Measurements from ENCODE around the gene SIGLEC6. TPM values are rescaled to one million over a fixed set of nuclear protein-coding genes. Genes with fewer than 3 reads are reported as not detected.

The SIGLEC6 gene
- polyA plus RNA-seq, 3 donors, result 0.24 to 0.32 TPM; not detected in 1

DNA sequence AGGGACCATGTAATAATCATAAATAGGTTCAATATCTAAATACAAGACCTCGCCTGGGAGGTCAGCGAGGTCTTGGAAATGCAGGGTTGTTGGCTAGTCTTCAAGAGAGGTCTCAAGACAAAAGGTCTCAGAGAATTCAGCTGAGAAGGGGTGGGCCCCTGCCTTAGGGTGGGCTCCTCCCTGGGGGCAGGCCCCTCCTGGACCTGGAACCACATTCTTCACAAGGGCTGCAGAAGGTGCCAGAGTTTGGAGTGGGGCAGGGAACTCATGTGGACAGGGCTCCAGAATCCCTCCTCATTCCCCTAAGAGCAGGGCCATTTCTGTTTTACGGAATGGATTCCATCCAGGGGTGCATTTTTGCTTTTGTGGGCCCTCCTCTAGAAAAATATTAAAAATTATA is 43.0 kb downstream of the SIGLEC6 start:
- no peak for DNase-seq (ENCODE audit: extremely low read depth in 1 of 11, low read depth in 9 of 11, low spot score in 4 of 11)

DNA sequence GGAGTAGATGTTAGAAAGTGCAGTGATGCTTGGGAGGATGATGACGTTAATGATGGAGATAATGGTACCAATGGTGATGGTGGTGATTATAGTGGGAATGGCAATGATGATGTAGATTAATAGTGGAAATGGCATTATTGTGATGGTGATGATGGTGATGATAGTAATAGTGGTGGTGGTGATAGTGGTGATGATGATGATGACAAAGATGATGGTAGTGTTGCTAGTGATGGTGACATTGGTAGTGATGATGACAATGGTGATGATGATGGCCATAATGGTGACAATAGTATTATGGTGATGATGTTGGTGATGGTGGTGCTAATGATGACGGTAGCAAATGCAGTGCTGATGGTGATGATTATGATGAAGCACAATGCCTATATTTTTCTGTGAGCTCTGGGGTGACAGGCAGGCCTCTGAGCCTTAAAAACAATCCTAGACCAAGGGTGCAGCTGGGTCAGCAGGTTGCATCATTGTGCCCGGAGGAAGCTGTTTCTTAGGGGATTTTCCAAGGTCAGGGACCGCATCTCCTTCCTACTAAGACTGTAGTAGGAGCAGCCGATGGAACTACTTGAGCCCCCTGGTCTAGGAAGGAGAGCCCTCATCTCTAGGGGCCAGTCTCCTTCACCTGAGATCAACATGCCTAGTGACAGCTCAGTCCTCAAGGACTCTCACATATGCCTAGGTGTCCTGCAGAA is 45.4 kb downstream of the SIGLEC6 start:
- no peak for DNase-seq (ENCODE audit: extremely low read depth in 1 of 11, low read depth in 9 of 11, low spot score in 4 of 11)

DNA sequence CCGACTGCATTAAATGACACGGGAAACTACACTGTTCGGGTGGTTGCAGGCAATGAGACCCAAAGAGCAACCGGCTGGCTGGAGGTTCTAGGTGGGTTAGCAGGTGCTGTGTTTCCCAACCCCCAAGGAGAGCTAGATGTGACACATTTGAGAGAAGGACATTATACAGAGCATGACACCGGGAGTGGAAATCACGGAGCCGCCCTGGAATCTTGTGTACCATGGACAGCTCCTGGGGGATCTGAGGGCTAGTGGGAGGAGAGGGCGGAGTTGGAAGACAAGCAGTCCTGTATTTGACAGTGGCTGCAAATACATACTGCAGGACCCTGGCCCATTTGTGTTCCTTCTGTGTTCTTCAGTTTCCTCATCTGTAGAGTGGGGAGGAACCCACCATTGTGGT is 50.9 kb downstream of the SIGLEC6 start:
- DNase-seq (ENCODE audit: extremely low read depth in 1 of 11, low read depth in 9 of 11, low spot score in 4 of 11), result peak; percentile 10 to 53 (median 45)

DNA sequence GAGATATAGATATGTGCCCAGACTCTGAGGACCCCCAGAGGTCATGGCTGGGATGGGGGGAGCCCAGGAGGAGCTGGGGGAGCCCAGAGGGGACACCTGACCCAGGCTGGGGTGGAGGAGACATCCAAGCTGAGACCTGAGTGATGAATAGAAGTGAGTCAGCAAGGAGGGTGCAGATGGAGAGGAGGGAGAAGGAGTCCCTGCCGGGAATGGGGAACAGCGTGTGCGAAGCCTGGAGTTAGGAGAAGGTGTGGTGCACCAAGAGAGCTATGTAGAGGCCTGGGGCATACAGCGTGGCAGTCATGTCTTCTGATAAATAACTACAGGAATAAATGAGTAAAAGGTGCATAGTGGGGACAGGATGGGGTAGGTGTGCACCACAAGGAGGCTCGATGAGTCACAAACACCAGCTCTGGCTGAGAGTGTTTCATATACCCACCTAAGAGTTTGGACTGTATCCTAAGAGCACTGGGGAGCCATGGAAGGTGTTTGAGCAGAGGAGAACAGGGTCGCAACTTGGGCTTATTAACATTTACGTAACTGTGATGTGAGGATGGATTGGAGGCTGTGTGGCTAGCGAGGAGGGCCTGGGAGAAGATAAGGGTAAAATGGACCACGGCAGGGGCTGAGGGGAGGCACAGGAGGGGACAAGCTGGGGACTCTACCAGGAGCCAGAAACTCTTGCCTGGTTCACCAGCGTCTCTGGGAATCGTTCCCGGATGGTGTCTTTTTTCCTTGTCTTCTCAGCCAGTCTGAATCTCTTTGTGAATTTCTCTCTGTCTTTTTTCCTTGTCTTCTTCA is 51.7 kb downstream of the SIGLEC6 start:
- DNase-seq (ENCODE audit: extremely low read depth in 1 of 11, low read depth in 9 of 11, low spot score in 4 of 11), result no peak

DNA sequence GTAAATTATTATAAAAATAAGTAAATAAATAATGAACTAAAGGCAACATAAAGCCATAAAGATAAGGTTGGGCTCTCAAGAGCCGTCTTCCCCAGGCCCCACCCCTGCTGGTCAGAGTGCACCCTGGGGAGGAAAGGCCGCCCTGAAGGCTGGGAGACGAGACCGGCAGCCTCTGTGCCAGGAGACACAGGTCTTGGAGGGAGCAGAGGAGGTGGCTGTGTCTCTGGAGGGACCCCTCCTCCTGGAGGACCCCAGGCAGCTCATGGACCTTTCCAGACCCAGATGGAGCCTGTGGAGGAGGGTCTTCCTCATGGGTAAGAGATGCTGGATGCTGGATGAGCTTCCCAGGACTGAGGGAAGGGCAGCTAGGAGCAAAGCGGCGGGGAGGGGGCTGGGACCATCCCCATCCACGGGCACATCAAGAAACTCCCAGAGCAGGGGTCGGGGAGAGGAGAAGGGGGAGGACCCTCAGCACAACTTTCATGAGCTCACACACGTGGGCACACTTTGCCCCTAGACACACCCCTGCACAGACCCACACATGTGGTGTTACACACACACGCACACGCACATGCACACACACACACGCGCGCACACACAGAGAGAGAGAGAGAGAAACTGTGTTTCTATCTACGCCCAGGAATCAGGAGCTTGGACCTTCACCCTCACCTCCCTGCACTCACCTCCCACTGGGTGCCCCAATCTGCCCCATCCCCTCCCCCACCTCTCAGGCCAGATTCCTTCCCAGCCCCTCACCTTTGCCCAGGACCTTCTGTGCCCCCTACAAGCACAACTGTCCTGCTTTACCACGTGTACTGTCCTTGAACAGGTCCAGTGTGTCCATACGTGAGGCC is 52.9 kb downstream of the SIGLEC6 start, which contains the start of gene CEACAM18:
TSS of gene CEACAM18 (plus strand) at position 159 of the 854 bp plus-strand sequence.
- DNase-seq (ENCODE audit: extremely low read depth in 1 of 11, low read depth in 9 of 11, low spot score in 4 of 11), result no peak

DNA sequence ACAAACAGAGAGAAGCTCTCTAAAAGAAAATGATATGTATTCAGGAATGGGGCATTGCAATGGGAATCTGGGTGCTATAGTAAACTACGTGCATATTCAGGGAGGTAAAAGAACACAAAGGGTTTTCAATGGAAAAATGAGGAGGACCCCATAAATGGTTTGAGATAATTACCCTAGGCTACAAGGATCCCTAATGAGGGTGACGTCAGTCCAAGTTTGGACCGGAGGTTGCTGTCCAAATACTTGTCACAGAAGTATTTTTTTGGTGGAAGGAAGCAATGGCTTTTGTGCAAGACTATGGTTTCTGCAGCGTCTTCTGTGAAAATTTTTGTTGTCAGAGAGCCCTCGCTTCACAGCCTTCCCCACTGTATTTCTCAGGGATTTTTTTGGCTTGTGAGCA is 54.1 kb downstream of the SIGLEC6 start:
- DNase-seq (ENCODE audit: extremely low read depth in 1 of 11, low read depth in 9 of 11, low spot score in 4 of 11), result no peak

DNA sequence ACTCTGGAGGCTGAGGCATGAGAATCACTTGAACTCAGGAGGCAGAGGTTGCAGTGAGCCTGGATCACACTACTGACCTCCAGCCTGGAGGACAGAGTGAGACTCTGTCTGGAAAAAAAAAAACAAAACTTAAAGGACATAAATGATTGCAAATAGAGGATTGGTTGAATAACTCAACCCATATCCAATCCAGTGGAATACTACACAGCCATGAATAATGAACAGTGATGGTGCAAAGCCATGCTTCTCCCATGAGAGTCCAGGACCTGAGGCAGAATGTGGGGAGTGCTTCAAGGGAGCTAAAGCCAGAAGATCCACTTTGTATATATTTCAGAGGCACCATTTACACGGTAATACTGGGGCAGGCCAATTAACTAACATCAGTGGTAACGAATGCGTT is 55.3 kb downstream of the SIGLEC6 start:
- DNase-seq (ENCODE audit: extremely low read depth in 1 of 11, low read depth in 9 of 11, low spot score in 4 of 11), result no peak

DNA sequence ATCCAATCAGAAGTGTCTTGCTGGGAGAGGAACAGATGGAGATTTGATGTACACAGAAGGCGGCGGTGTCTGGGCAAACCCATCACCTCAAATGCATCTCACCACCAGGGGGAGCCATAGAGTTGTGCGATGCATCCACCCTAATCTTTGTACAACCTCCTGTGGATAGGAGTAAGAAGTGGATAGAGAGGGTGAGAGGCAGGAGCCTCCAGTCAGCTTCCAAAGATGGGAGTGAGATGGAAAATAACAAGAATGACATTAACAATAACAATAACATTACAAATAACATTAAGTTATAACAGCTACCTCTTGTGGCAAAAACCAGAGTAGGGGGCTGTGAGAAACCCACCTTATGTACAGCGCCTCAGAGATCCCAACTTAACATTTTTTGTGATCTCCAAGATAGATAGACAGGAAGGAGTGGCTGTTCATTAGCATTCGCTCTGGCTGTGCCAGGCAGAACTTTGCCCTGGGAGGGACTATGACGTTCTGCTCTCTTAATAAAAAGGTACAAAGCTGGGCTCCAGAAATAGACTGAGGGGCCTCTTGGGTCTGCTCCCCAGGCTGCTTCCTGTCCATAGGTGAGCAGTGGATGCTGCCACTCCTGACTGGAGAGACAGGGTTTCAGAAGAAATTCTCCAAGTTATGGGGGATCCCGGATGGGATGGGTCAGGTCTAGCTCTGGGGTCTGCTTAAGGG is 58.3 kb downstream of the SIGLEC6 start:
- DNase-seq (ENCODE audit: extremely low read depth in 1 of 11, low read depth in 9 of 11, low spot score in 4 of 11), result peak; percentile 2 to 50 (median 29)

DNA sequence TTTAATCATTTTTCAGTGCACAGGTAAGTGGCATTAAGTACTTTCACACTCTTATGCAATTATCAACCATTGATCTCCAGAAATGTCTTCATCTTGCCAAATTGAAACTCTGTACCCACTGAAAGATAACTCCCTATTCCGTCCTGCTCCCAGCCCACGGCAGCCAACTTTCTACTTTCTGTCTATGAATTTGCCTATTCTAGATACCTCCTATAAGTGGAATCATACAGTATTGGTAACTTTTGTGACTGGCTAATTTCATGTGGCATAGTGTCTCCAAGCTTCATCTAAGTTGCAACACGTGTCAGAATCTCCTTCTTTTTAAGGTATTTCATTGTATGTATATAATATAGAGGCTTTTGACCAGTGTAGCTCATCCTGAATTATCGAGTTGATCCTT is 58.9 kb downstream of the SIGLEC6 start:
- DNase-seq (ENCODE audit: extremely low read depth in 1 of 11, low read depth in 9 of 11, low spot score in 4 of 11), result no peak

DNA sequence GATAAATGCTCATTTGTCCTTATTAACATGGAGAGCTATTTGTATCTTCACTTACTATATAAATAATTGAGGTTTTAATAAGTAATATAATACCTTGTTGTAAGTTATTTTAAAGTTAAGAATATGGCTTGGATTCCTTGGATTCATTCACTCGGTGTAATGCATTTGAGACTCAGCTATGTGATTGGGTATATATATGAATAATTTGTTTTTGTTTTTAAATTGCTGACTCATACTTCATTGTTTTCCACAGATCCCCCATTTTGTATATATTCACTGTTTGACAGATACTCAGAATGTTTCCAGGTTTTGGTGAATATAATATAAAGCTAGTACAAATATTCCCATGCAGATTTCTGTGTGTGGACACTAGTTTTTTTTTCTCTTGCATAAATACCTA is 59.9 kb downstream of the SIGLEC6 start:
- DNase-seq (ENCODE audit: extremely low read depth in 1 of 11, low read depth in 9 of 11, low spot score in 4 of 11), result no peak

DNA sequence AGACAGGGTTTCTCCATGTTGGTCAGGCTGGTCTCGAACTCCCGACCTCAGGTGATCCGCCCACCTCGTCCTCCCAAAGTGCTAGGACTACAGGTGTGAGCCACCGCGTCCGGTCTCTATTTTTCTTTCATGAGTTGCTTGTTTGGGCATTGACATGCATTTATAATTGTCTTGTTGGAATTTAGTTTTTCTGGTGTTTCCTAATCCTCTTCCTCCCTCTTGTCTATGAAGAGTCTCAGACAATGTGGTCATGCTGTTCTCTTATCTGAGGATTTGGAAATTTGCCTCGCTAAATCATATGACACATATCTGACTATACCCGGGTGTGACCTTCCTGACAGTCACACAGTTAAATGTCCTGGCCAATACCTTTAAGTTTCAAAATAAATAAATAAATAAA is 60.5 kb downstream of the SIGLEC6 start:
- DNase-seq (ENCODE audit: extremely low read depth in 1 of 11, low read depth in 9 of 11, low spot score in 4 of 11), result no peak

DNA sequence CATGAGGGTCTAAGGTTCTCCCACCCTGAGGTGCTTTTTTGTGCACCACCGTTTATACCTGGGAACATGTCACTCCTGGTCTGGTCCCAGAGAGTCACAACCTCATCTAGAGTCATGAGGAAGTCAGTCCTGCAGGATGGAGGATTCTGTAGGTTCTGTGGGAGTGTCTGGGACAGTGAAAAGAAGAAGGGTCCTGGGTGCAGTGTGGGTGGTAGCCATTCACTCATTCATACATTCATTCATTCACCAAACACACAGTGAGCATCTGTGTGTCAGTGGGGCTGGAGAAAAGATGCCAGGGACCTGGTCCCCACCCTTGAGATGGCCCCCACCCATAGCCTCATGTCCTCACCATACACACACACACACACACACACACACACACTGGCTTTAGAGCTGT is 61.8 kb downstream of the SIGLEC6 start:
- DNase-seq (ENCODE audit: extremely low read depth in 1 of 11, low read depth in 9 of 11, low spot score in 4 of 11), result no peak

DNA sequence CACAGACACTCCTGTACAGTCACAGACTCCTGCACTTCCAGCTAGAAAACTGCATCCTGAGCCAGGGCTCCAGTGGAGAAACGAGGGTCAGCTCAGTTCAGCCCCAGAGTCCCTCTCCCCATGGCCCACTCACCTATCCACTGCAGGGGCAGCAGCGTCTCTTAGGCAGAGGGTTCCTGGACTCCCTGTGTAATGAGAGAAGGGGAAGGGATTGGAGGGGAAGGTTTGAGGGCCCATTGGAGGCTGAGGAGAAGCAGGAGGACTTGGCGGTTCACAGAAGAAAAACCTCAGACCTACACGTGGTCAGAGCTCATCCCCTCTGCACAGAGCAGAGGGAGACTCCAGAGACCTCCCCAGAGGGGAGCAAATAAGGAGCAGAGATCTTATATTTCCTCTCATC is 62.3 kb downstream of the SIGLEC6 start:
- no peak for DNase-seq (ENCODE audit: extremely low read depth in 1 of 11, low read depth in 9 of 11, low spot score in 4 of 11)

DNA sequence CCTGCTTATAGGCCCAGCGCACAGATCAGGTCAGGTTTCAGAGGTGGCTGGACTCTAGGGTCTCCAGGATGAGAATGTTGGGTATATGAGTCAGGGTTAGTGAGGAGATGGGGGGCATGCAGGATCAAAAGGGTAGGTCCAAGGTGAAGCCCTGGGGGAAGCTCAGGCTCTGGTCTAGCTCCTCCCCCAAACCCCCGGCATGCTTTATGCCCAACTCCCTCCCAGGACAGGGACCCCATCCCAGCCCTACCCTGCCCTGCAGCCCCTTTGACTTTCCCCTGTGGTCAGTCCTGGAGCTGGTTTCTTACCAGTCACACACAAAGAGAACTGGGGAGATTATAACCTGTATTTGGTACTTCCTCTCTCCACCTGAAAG is 62.9 kb downstream of the SIGLEC6 start:
- DNase-seq (ENCODE audit: extremely low read depth in 1 of 11, low read depth in 9 of 11, low spot score in 4 of 11), result no peak

DNA sequence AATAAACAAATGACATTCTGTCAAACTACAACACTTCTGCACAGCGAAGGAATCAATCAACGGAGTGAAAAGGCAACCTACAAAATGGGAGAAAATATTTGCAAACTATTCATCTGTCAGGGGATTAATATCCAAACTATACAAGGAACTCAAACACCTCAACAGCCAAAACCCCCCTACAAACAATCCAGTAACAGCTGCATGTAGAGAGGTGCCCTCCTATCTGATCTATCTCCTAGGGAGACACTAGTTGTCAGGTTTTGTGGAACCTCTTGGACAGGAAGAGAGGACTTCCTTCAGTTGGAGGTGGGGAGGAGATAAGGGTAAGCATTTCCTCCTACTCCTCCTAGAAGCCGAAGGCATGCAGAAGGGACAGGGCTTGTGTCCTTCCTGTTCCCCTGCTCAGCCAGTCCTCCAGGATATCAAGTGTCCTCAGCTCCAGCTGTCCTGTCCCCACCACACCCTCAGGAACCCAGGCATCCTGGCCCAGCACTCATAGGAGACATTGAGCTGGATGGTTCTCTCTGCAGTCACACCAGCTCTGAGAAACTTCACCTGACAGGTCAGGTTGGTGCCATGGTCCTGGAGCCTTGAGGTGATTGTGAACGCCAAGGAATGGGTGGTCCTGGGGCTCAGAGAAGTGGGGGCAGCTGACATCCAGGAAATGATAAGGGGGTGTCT is 63.5 kb downstream of the SIGLEC6 start:
- no peak for DNase-seq (ENCODE audit: extremely low read depth in 1 of 11, low read depth in 9 of 11, low spot score in 4 of 11)

Measured in renal cortex interstitium (tissue), 11 donors.